A549 (cell line): Measurements from ENCODE around the gene CNNM2.
A peak's percentile ranks its signal among the peaks of the same experiment; 100 is the strongest.

Source experiments
- ATOH8 ChIP-seq: fragments of 250-450 bp; sonication (Bioruptor Pico); IDR thresholded peaks from 2 replicates; pipeline ENCODE4 v1.5.0; 2020; ENCODE audit warnings: low read depth, mild to moderate bottlenecking, moderate library complexity
- CTCF ChIP-seq: fragments of >200 bp; sonication (Bioruptor Twin); formaldehyde crosslinking; IDR thresholded peaks from 3 replicates; pipeline ENCODE4 v1.5.1; 2016
- EHMT2 ChIP-seq: fragments of 200-600 bp; sonication (generic); IDR thresholded peaks from 2 replicates; pipeline ENCODE4 v1.6.1; 2016; ENCODE audit warnings: antibody characterized with exemption, low read depth, mild to moderate bottlenecking, moderate library complexity
- ESRRA ChIP-seq: fragments of 150-350 bp; IDR thresholded peaks from 2 replicates; pipeline ENCODE4 v1.6.1; 2014; ENCODE audit warnings: mild to moderate bottlenecking, low read length, borderline replicate concordance
- HDAC2 ChIP-seq: fragments of 200-600 bp; sonication (generic); IDR thresholded peaks from 2 replicates; pipeline ENCODE4 v1.6.1; 2016
- JUNB ChIP-seq: fragments of >200 bp; sonication (Bioruptor Twin); formaldehyde crosslinking; IDR thresholded peaks from 2 replicates; pipeline ENCODE4 v1.6.1; 2016
- MAFK ChIP-seq: fragments of 450-650 bp; IDR thresholded peaks from 2 replicates; pipeline ENCODE4 v1.6.1; 2014; ENCODE audit not compliant: partially characterized antibody
- POLR2A ChIP-seq: IDR thresholded peaks from 2 replicates; pipeline ENCODE4 v1.6.1; 2012; ENCODE audit warnings: mild to moderate bottlenecking, low read length
- REST ChIP-seq: fragments of 200-600 bp; sonication (generic); IDR thresholded peaks from 2 replicates; pipeline ENCODE4 v1.6.1; 2016; ENCODE audit warnings: antibody characterized with exemption, mild to moderate bottlenecking, moderate library complexity
- TFCP2L1 ChIP-seq: fragments of 250-450 bp; sonication (Bioruptor Pico); IDR thresholded peaks from 2 replicates; pipeline ENCODE4 v1.5.0; 2021; ENCODE audit warnings: mild to moderate bottlenecking

GRCh38 chr10:103069453-103070331 is 151.6 kb downstream of the CNNM2 start:
- TF ChIP-seq JUNB (no peak), CTCF (peak; percentile 92), EHMT2 (no peak), REST (no peak), HDAC2 (no peak), TFCP2L1 (no peak), POLR2A (no peak), ATOH8 (CRISPR knock-in tag) (no peak), ESRRA (no peak), MAFK (no peak)
